ENCODE results near the gene ELOVL2. TPM values are rescaled to one million over a fixed set of nuclear protein-coding genes. Genes with fewer than 3 reads are reported as not detected.

The ELOVL2 gene
- total and polyA plus RNA-seq, 2 donors (not counting 1 experiment from before 2014, with no cell fraction given), result not detected

DNA sequence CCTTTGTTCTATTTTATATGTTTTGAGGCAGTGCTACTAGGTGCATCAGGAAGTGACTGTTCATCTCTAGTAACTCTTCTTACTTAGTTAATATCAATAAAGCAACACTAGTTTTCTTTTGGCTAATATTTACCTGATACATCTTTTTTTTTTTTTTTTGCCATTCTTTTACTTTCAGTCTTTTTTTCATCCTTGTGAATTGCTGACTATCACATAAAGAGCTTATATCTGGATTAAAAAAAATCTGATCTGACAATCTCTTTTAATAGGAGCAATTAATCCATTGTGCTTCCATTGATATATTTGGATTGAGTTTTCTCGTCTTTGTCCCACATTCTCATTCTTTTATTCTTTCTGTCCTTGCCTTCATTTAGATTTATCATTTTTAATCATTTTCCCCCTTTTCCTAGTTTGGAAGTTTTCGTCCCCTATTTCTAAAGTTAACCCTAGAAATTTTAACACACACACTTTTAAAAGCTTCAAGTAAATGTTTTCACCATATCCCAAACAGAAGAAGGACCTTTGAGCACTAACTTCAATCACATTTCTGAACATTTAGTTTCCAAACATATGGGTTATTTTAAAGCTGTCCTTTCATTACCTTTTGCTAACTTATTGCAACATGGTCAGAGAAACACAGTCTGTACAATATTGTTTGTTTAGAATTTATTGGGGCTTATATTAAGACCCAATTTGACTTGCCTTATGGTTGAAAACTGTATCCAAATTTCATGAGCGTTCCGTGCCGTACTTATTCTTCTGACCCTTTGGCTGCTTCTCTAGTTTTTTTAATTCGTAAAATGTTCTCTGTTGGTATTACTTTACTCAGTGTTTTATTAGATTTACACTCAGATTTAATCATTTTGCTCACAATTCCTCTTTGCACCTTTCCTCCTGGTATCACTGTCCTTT lies 94.3 kb downstream of the ELOVL2 start:
- no peaks in the 10 kb centered on the region for H3K36me3 ChIP-seq (replicated peaks in 1 of 2; ENCODE audit: control extremely low read depth in 1 of 2, control insufficient read depth in 1 of 2, extremely low read depth in 1 of 2, insufficient read depth in 2 of 2, low read length in 1 of 2)
- no peak overlapping the region for H3K9ac ChIP-seq (ENCODE audit: low read length)
- no peak overlapping the region for H3K27ac Mint-ChIP-seq
- ChIA-PET CTCF (interaction anchor here (0.9 to 1.1 kb wide), 2 partner anchors 123 to 547 kb away, joined by 3 read pairs; no protein-coding TSS in a partner anchor), POLR2A (no interaction called here)
- H3K27me3 Mint-ChIP-seq, result peaks cover 28% of the 10 kb centered on the region
- H3K4me1 ChIP-seq (ENCODE audit: control insufficient read depth in 2 of 2, insufficient read depth in 2 of 2, low read length in 2 of 2), result no peaks in the 10 kb centered on the region
- H3K4me1 Mint-ChIP-seq, result no peaks in the 10 kb centered on the region
- DNase-seq (no peak), ATAC-seq (ENCODE audit: low read depth) (no peak)
- H3K9me3 Mint-ChIP-seq (ENCODE audit: insufficient read depth), result no peaks in the 10 kb centered on the region
- no peak overlapping the region for H3K4me3 Mint-ChIP-seq
- TF ChIP-seq, protein P1, sequence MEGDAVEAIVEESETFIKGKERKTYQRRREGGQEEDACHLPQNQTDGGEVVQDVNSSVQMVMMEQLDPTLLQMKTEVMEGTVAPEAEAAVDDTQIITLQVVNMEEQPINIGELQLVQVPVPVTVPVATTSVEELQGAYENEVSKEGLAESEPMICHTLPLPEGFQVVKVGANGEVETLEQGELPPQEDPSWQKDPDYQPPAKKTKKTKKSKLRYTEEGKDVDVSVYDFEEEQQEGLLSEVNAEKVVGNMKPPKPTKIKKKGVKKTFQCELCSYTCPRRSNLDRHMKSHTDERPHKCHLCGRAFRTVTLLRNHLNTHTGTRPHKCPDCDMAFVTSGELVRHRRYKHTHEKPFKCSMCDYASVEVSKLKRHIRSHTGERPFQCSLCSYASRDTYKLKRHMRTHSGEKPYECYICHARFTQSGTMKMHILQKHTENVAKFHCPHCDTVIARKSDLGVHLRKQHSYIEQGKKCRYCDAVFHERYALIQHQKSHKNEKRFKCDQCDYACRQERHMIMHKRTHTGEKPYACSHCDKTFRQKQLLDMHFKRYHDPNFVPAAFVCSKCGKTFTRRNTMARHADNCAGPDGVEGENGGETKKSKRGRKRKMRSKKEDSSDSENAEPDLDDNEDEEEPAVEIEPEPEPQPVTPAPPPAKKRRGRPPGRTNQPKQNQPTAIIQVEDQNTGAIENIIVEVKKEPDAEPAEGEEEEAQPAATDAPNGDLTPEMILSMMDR (IDR thresholded peaks at IDR 0.05), result no peak
- TF ChIP-seq EZH2 (IDR thresholded peaks at IDR 0.05; ENCODE audit: borderline replicate concordance, insufficient read depth, low read depth, low read length, poor library complexity, severe bottlenecking), result no peak
- H3K9me3 ChIP-seq (ENCODE audit: control extremely low read depth in 1 of 3, control insufficient read depth in 2 of 3, insufficient read depth in 1 of 3, low read length in 2 of 3), result no peaks in the 10 kb centered on the region
- H3K27me3 ChIP-seq (replicated peaks in 1 of 4; ENCODE audit: control extremely low read depth in 1 of 4, control insufficient read depth in 3 of 4, insufficient read depth in 4 of 4, low read length in 3 of 4), result peaks cover 0 to 6% (median 1%) of the 10 kb centered on the region in 4 experiments
- WGBS (ENCODE audit: insufficient coverage), result 93% methylated on average over 3 of the region's 6 CpGs
- H3K4me3 ChIP-seq (ENCODE audit: control extremely low read depth in 1 of 5, extremely low read depth in 1 of 5, insufficient read depth in 1 of 5, low read depth in 2 of 5, low read length in 4 of 5), result no peak overlapping the region
- no peak overlapping the region for H3K27ac ChIP-seq (ENCODE audit: low read length in 2 of 2)
- H2AFZ ChIP-seq (ENCODE audit: insufficient read depth, low read depth, low read length, poor library complexity, severe bottlenecking), result no peak overlapping the region
- no peak overlapping the region for H3K4me2 ChIP-seq (replicated peaks; ENCODE audit: low read depth, low read length, poor library complexity, severe bottlenecking)
- H4K20me1 ChIP-seq (ENCODE audit: control insufficient read depth, insufficient read depth, low read length, poor library complexity, severe bottlenecking), result no peaks in the 10 kb centered on the region
- intact Hi-C loops (cut with micrococcal nuclease), result loop anchor here (5.0 kb wide), 1 partner anchor 627 kb away; no protein-coding TSS in a partner anchor
- H3K79me2 ChIP-seq (ENCODE audit: control insufficient read depth, insufficient read depth, low read length), result no peaks in the 10 kb centered on the region

DNA sequence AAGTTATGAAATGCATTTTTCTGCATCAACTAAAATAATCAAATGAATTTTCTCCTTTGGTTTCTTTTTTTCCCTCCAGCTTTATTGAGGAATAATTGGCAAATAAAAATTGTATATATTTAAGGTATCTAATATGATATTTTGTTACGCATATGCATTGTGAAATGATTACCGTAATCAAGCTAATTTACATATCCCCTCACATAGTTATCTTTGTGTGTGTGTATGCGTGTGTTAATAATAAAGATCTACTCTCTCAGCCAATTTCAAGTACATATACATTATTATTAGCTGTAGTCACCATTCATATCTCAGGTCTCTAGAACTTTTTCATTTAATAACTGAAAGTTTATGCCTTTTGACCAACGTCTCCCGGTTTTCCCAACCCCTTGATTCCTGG lies 96.1 kb downstream of the ELOVL2 start:
- H3K4me3 Mint-ChIP-seq, result no peak overlapping the region
- no peaks in the 10 kb centered on the region for H3K36me3 ChIP-seq (replicated peaks in 1 of 2; ENCODE audit: control extremely low read depth in 1 of 2, control insufficient read depth in 1 of 2, extremely low read depth in 1 of 2, insufficient read depth in 2 of 2, low read length in 1 of 2)
- H2AFZ ChIP-seq (ENCODE audit: insufficient read depth, low read depth, low read length, poor library complexity, severe bottlenecking), result no peak overlapping the region
- no peaks in the 10 kb centered on the region for H3K4me1 ChIP-seq (ENCODE audit: control insufficient read depth in 2 of 2, insufficient read depth in 2 of 2, low read length in 2 of 2)
- DNase-seq (no peak), ATAC-seq (ENCODE audit: low read depth) (no peak)
- ChIA-PET CTCF (interaction anchor here (1.1 kb wide), 1 partner anchor 121 kb away, joined by 3 read pairs; no protein-coding TSS in a partner anchor), POLR2A (no interaction called here)
- no peaks in the 10 kb centered on the region for H3K79me2 ChIP-seq (ENCODE audit: control insufficient read depth, insufficient read depth, low read length)
- no peak overlapping the region for H3K4me3 ChIP-seq (ENCODE audit: control extremely low read depth in 1 of 5, extremely low read depth in 1 of 5, insufficient read depth in 1 of 5, low read depth in 2 of 5, low read length in 4 of 5)
- no peaks in the 10 kb centered on the region for H3K9me3 ChIP-seq (ENCODE audit: control extremely low read depth in 1 of 3, control insufficient read depth in 2 of 3, insufficient read depth in 1 of 3, low read length in 2 of 3)
- intact Hi-C loops (cut with micrococcal nuclease), result no loop called here
- H3K4me2 ChIP-seq (replicated peaks; ENCODE audit: low read depth, low read length, poor library complexity, severe bottlenecking), result no peak overlapping the region
- no peaks in the 10 kb centered on the region for H4K20me1 ChIP-seq (ENCODE audit: control insufficient read depth, insufficient read depth, low read length, poor library complexity, severe bottlenecking)
- no peak overlapping the region for H3K27ac Mint-ChIP-seq
- no CpG with 5 or more reads among the region's 5 CpGs for WGBS (ENCODE audit: insufficient coverage)
- no peak overlapping the region for H3K9ac ChIP-seq (ENCODE audit: low read length)
- H3K27me3 Mint-ChIP-seq, result peaks cover 24% of the 10 kb centered on the region
- no peaks in the 10 kb centered on the region for H3K4me1 Mint-ChIP-seq
- H3K27me3 ChIP-seq (replicated peaks in 1 of 4; ENCODE audit: control extremely low read depth in 1 of 4, control insufficient read depth in 3 of 4, insufficient read depth in 4 of 4, low read length in 3 of 4), result peaks cover 0 to 6% (median 1%) of the 10 kb centered on the region in 4 experiments
- TF ChIP-seq, protein P1 (IDR thresholded peaks at IDR 0.05), result no peak
- no peak for TF ChIP-seq EZH2 (IDR thresholded peaks at IDR 0.05; ENCODE audit: borderline replicate concordance, insufficient read depth, low read depth, low read length, poor library complexity, severe bottlenecking)
- H3K27ac ChIP-seq (ENCODE audit: low read length in 2 of 2), result no peak overlapping the region
- no peaks in the 10 kb centered on the region for H3K9me3 Mint-ChIP-seq (ENCODE audit: insufficient read depth)

Measured in B cell (primary cell).